ENCODE results near the gene SSR4.

DNA sequence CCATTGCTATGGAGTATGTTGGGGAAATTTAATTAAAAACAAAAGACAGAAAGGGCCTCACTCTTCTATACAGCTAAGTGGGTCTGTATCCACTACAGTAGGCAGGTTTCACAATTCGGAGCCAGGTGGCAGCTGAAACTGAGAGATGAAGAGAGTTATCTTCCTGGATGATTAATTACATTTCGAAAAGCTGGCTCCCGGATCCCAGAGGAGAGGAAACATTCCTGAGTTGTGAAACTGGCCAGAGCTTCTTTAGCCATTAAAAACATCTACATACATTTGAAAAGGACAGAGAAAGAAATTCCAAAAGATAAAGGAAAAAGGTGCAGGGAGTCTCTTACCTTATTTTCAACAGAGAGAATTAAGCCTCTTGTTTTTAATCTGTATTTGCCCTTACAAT is 51.4 kb downstream of the SSR4 start:
- no peak for TF ChIP-seq EZH2phosphoT487 (IDR thresholded peaks at IDR 0.05; ENCODE audit: low read length)
- TF ChIP-seq, protein P1, sequence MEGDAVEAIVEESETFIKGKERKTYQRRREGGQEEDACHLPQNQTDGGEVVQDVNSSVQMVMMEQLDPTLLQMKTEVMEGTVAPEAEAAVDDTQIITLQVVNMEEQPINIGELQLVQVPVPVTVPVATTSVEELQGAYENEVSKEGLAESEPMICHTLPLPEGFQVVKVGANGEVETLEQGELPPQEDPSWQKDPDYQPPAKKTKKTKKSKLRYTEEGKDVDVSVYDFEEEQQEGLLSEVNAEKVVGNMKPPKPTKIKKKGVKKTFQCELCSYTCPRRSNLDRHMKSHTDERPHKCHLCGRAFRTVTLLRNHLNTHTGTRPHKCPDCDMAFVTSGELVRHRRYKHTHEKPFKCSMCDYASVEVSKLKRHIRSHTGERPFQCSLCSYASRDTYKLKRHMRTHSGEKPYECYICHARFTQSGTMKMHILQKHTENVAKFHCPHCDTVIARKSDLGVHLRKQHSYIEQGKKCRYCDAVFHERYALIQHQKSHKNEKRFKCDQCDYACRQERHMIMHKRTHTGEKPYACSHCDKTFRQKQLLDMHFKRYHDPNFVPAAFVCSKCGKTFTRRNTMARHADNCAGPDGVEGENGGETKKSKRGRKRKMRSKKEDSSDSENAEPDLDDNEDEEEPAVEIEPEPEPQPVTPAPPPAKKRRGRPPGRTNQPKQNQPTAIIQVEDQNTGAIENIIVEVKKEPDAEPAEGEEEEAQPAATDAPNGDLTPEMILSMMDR (IDR thresholded peaks at IDR 0.05; ENCODE audit: low read length) = no peak
